DOHH2 (cell line): ENCODE results near the gene TAF10.

Source experiments
- EZH2phosphoT487 ChIP-seq: fragments of 200-600 bp; sonication (generic); IDR thresholded peaks from 2 replicates; pipeline ENCODE4 v1.6.1; 2017; ENCODE audit warnings: borderline replicate concordance, mild to moderate bottlenecking, antibody characterized with exemption, low read length, moderate library complexity, mixed read lengths
- TF ChIP-seq, protein P1 (sequence below): fragments of 200-600 bp; sonication (generic); IDR thresholded peaks from one replicate; pipeline ENCODE4 v1.5.1; 2014; ENCODE audit warnings: antibody characterized with exemption, mild to moderate bottlenecking, low read depth, low read length; ENCODE audit not compliant: poor library complexity, severe bottlenecking

DNA sequence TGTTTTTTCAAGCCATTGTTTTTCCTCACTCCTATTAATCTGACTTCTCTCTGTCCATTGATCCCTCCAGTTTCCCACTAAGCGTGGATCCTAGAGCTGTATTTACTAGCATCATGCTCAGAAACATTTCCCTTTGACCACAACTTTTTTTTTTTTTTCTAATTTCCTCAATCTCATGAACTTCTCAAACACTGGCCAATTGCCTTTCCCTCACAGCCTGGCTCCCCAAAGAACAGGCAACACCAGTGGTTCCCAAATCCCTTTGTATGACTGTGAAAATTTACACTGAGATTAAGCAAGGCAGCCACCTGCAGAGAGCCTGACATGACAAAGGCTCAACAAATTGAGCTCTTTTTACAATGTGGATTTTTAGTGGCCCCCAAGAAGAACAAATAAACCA, 8.6 kb upstream of the TAF10 start:
- TF ChIP-seq, protein P1, sequence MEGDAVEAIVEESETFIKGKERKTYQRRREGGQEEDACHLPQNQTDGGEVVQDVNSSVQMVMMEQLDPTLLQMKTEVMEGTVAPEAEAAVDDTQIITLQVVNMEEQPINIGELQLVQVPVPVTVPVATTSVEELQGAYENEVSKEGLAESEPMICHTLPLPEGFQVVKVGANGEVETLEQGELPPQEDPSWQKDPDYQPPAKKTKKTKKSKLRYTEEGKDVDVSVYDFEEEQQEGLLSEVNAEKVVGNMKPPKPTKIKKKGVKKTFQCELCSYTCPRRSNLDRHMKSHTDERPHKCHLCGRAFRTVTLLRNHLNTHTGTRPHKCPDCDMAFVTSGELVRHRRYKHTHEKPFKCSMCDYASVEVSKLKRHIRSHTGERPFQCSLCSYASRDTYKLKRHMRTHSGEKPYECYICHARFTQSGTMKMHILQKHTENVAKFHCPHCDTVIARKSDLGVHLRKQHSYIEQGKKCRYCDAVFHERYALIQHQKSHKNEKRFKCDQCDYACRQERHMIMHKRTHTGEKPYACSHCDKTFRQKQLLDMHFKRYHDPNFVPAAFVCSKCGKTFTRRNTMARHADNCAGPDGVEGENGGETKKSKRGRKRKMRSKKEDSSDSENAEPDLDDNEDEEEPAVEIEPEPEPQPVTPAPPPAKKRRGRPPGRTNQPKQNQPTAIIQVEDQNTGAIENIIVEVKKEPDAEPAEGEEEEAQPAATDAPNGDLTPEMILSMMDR, result no peak
- no peak for TF ChIP-seq EZH2phosphoT487
